GM19452 (cell line): ENCODE results near the gene PXMP4.

Experiments used
- ATAC-seq: cut with Tn5 transposase; IDR thresholded peaks from one replicate; pipeline ENCODE4 v1.9.1; 2021; ENCODE audit not compliant: unreplicated experiment

The PXMP4 gene

DNA sequence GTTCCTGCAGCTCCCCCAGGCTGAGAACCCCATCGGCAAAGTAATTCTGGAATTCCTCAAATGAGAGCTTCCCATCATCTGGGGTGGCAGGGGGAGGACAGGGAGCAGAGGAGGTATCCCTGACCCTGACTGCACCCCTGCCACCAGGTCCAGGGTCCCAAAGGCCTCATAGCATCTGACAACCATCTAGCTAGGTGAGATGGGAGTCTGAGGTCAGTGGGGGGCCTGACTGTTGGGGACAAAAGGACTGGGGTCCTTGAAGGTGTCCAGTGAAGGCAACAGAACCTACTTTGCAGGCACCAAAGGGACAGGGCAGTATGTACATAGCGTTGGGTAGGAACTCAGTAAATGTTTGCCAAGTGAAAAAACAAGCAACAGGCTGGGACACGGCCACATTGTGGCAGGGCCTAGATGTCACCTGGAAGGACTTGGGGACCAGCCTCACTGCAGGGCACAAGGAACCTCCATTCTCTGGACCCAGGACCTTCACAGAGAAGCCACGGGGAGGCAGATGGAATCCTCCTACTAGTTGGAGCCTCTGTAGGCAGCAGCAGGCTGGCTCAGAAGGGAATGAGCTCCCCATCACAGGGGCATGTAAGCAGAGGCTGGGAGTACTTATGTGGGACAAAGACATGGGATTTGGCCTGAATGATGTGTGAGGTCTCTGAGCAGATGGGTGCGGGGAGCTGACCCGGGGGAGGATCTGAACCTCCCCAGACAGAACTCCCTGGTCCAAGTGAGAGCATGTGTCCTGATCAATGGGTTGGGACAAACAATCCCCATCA is 49.2 kb downstream of the PXMP4 start:
- ATAC-seq, result no peak

DNA sequence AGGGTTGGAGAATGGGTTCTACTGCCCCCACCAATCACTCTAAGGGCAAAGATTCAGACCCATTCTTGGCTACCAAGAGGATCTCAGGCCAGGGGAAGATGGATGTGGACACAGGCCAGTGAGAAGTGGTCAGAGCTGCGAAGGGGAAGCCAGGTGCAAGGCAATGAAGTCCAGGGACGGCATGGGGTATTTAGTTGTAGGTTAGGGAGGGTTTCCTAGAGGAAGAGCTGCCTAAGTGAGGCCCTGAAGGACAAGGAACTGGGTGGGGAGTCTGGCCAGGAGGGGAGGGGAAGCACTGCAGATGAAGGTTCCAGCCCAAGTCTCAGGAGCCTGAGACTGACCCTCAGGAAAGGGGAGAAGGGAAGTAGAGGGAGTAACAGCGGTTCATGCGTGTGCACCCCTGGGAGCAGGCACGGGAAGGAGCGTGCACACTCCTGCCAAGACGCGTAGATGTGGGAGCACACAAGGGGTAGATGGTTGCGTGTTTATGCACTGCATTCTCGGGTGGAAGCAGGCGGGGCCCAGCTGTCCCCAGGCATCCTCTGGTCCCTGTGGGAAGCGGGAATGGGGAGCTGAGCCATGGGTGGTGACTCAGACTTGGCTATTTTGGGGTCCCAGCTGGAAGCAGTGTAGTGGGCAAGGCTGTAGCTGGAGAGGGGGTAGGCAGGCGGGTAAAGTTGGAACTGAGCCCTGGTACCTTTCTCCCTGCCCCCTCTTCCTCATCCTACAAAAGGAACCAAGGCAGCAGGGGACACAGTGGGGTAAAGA is 50.1 kb downstream of the PXMP4 start:
- ATAC-seq, result no peak

DNA sequence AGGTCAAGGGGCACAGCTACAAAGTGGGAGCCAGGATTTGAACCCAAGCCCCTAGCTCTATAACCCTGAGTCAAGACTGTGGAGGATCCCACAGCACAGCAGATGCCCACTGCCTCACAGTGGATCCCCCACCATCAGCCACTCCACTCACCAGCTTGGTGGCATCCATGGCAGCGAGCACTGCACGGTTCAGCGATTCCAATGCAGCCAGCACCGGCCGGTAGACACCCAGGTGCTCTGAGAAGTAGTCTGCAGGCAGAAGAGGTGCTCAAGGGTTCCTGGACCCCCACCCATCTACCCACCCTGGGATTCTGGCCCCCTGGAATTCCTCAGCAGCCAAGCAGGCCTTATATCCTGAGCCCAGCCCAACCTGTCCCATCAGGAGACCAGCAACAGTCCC is 50.9 kb downstream of the PXMP4 start:
- ATAC-seq, result no peak

DNA sequence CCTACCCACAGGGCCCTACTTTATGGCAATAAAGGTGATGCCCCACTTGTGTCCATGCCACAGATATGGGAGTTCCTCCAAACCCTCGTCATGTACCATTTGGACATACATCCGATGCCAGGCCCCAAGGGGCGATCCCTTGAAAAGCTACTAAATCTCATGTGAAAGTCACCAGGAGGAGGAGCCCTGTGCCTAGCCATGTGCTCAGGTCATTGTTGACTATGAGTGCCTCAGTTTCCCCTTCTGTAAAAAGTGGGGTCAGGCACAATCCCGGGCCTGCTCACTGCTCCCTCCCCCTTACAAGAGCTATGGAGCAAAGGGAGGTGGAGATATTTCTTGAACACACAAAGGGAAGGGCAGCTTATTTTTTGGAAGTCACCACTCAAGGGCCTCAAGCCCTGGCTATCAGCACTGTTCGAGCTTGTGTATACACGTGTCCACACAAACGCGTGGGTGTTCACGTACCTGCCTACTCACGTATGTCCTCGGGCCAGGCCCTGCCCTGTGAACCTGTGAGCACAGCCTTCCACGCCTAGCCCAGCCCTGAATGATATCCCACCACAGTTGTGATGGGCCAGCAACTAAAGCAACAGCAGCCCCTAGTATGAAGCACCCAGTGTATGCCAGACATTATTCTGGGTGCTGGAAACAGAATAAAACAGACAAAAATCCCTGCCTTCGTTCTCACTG is 51.5 kb downstream of the PXMP4 start:
- ATAC-seq, result no peak

DNA sequence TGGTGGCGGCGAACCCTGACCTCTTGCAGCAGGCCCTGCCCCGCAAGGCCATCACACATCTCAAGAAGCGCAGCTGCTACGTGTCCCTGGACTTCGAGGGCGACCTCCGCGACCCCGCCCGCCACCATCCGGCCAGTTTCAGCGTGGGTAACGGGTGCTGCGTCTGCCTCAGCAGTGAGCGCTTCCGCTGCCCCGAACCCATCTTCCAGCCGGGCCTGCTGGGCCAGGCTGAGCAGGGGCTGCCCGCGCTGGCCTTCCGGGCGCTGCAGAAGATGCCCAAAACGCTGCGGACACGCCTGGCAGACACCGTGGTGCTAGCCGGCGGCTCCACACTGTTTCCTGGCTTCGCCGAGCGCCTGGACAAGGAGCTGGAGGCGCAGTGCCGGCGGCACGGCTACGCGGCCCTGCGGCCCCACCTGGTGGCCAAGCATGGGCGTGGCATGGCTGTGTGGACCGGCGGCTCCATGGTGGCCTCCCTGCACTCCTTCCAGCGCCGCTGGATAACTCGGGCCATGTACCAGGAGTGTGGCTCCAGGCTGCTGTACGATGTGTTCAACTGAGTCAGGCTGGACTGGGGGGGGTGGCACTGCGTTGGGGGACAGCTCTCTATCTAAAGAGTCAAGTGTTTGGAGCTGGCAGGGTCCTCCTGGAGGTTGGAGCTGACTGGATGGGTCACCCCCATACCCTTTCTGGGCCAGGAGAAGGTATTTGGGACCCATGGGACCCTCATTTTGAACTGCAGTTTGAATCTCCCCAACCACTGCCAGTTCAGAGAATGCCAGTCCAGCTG is 52.2 kb downstream of the PXMP4 start:
- peak; percentile 48 for ATAC-seq

DNA sequence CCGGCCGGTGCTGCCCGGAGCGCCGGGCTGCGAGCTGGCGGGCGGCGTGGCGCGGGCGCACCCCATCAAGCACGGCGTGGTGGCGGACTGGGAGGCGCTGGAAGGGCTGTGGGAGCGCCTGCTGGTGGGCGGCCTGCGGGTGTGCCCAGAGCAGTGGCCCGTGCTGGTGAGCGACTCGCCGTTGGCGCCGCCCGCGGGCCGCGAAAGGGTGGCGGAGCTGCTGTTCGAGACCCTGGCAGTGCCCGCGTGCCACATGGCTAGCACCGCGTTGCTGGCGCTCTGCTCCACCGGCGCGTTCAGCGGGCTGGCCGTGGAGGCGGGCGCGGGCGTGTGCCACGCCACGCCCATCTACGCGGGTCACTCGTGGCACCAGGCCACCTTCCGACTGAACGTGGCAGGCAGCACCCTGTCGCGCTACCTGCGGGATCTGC is 52.9 kb downstream of the PXMP4 start:
- ATAC-seq, result peak; percentile 13

DNA sequence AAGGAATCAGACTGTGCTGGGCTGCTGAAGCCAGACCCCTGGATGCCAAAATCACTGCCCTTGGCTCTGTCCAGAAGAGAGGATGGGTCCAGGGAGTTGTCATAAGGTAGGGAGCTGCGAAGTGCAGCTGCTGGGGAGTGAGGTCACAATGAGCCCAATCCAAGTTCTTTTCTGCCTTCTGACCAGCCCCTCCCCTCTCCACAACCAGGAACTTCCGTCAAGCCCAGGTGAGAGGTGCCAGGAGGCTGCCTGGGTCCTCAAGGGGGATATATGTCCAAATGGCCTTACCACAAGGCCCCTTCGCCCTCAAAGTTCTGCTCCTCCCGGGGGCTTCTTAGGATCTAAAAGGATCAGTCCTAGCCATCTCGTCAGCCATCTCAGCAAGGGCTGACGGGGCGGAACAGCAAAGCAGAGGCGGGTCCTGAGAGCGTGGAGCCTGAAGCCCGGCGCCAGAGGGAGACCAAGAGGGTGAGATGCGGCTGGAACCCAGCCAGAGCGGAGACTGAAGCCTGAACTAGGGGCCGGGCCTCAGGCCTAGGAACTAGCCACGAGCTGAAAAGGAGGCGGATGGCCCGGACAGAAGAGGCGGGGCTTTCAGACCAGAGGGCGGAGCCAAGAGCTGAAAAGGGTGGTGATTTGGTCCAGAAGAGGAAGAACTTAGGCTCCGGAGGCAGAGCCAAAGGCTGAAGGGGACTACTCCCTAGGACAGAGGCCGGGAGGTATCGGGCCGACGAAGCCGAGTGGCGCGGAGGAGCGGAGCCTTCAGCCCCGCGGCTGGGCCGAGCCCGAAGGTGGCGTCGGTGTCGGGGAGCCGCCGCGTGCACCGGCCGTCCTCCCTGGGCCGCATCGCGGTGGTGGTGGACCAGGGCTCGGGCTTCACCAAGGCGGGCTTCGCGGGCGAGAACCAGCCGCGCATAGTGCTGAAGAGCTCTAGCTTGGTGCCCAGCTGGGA is 53.5 kb downstream of the PXMP4 start, which contains the start of gene ACTL10:
Gene ACTL10, plus strand, starts transcription at position 651 of the 952 bp plus-strand sequence. CDS start 555 bp downstream, outside the sequence.
- peak; percentile 56 for ATAC-seq

DNA sequence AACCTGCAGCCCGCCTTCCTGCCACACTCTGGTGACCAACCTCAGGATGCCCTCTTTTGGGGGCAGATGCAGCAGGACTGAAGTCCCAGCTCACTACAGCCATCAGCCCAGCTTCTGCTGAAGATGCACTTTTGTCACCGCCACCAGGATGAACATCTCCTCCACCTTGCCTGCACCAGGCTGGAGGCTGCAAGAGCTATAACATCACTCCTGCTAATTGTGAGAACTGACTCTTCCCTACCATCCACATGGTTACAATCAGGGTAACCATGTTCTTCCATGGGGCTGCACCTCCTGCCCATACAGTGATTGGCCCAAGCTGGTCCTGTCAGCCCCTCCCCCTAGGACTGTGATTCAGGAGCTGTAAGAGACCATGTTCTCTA is 55.4 kb downstream of the PXMP4 start:
- no peak for ATAC-seq

DNA sequence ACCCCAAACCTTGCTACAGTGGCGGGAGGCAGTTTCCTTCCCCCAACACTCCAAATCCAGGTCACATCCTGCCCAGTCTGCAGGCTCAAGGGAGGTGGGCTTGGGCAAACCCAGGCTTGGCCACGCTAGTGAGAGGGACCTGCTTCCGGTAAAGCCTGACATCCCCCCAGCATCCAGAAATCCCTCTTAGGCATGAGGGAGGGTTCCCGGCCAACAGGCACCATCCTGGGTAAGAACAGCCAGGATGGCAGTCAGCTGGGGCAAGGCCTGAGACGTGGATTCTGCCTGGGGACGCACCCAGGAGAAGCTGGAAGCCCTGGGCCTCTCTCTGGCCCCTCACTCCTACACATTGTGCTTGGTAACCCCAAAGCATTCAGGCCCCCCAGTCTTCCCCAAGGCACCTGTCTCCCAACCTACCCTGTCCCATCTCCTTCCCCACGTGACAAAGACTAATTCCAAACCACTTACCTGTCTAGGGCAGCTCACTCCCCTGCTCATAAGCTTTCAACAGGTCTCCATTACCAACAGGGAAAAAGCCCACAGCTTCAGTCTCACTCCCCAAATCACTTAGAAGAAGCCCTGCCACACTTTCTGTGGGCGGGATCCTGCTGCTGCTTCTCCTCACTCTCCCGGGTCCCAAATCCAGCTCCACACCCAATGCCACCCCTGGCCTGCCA is 55.9 kb downstream of the PXMP4 start:
- ATAC-seq, result no peak

DNA sequence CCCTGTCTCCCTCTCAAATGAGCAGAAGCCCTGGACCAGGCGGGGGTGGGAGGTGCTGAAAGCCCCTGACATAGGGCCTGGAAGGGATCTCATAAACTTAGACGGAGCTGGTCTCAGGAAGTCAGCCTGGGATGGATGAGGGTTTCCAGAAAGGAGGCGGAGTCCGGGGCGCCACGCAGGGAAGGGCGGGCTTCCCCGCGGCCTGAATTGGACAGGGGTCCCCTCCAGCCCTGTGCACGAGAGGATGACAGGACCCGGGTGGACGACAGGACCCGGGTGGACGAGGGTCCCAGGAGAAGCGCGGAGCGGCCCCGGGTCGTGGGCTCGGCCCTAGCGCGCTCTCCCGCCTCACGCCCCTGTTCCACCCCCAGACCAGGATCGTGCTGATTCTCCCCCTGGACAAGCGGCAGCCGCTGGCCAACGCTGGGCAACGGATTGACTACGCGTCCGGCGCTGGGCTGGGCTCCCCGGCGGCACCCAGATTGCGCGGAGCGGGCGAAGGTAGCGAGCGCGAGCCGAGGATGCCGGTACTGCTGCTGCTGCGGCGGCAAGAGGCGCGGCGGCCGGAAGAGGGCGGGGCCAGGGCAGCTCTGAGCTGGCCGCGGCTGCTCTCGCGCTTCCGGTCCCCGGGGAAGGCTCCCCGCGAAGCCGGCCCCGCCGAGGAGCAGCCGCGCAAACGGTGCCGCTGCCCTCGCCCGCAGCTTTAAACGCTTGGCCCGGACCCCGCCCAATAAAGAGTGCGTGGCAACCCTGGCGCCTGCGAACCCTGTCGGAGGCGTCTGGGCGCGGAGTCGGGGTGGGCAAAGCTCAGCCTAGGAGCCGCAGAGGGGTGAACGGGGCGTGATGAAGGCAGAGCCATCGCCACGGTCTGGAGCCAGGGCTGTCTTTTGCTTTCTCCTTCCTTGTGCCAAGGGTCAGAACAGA is 56.7 kb downstream of the PXMP4 start:
- peak; percentile 44 for ATAC-seq

DNA sequence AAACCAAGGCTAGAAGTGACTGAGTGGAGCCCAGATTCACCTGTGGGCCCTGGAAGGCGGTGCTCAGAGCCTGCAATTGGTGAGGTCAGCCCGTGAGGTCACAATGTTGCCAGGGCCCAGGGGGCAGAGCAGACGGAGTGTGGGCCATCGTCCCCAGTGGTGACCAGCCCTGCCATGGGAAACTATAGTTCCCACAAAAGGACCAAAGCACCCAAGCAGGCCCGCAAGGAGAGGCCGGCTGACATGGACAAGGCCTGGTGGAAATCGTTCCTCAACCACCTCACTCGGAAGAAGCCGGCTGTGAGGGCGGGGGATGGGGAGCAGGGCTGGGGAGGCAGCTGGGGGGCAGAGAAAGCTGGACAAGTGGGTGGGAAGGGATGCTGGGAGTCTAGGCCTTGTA is 57.9 kb downstream of the PXMP4 start, which contains the start of gene C20orf144:
Gene C20orf144, plus strand, starts transcription at position 156 of the 400 bp plus-strand sequence. Its CDS starts 19 bp downstream, at position 175.
- ATAC-seq, result no peak

DNA sequence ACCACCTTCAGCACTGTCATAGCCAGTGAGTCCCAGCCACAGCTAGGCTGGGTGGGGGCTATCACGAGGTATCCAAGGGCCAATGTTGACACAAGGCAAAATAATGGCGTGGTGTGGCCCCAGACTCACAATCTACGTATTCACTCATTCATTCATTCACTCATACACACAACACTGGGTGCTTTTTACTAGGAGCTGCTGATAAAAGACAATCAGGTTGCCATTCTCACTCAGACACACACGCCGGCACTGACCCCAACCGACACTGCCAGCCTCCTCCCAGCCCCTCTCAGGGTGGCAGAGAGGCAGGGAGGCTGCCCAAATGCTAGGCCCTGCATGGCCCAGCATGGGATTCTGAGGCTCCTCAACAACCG is 59.4 kb downstream of the PXMP4 start:
- ATAC-seq, result no peak

DNA sequence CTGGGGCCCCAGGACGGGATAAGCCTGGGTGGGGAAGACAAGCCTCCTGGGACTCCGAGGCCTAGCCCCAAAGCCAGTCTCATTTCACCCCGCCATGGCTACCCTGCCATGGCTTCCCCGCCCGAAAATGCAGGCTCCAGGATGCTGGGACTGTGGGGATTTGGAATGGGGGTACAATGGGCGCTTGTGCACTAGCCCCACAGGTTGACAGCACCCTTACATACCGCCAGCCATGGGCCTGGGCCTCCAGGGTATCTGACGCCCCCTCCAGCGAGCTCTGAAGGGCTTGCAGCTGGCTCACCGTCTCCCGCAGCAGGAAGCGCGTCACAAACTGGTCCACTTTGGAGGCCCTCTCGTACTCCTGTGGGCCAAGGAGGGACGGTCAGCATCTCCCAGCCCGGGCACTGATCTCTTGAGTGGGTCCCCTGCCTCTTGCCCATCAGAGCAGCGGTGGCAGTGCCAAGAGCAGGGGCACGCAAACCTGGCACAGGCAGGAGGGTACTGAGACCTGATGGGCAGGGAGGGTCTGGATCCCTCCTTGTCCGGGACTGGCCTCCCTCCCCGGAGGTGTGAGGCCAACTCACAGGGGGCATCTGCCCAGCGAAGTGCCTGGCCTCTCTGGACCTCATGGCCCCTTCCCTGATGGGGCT is 60.0 kb downstream of the PXMP4 start:
- no peak for ATAC-seq

DNA sequence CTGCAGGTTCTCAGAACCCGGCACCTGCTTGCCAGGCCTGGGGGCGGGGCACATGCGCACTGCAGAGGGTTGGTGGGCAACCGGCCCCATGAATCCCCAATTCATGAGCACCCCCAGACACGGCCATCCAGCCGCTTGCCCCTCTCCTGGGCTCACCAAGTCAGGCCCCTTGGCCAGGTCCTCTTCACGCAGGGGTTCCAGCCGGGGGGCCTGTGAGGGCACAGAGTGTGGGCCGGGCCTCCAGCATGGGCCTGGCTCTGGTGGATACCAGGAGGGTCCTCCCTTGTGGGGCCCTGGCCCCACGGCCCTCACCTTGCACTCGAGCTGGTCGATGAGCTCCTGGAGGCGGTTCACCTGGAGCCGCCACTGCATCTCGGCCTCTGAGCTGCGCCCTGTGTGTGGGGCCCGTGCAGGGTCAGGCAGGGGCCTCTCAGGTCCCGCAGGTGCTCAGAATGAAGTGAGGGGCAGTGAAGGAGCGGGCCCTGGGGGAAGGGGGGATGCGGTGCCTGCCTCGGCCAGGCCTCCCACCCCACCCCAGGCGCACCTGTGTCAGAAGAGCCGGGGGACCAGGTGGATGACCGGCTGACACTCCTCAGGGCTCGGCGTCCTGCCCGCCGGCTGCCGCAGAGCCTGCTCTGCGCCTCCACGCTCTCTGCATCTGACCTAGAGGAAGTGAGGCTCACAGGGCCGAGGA is 60.6 kb downstream of the PXMP4 start:
- ATAC-seq, result no peak

DNA sequence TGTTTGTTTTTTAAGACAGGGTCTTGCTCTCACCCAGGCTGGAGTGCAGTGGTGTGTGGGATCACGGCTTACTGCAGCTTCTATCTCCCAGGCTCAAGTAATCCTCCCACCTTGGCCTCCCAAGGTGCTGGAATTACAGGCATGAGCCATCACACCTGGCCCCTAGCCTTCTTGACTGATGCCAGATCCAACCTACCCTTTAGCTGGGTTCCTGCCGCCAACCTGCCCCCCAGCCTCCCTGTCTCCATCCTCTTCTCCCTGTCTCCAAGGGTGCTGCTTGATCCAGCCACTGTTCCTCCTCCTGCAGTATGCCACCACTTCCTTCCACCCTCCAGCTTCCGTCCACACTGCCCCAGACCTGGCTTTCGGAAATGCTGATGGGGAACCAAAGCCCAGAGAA is 61.2 kb downstream of the PXMP4 start:
- ATAC-seq, result no peak

DNA sequence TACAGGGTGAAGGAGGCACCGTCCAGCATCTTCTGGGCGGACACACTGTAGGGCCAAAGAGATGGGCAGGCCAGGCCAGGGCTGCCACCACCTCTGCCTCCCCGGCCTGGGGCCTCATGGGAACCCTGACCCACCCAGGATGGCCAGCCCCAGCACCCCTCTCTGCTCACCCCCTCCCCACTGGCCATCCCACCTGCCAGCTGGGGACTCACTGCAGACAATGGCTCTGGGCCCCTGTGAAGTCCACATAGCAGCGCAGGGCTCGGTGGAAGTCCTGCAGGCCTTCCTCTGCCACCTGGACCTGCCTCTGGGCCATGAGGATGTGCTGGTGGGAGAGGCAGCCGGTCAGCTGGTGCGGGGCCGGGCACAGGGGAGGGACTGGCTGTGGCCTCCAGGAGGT is 61.6 kb downstream of the PXMP4 start:
- ATAC-seq, result no peak

DNA sequence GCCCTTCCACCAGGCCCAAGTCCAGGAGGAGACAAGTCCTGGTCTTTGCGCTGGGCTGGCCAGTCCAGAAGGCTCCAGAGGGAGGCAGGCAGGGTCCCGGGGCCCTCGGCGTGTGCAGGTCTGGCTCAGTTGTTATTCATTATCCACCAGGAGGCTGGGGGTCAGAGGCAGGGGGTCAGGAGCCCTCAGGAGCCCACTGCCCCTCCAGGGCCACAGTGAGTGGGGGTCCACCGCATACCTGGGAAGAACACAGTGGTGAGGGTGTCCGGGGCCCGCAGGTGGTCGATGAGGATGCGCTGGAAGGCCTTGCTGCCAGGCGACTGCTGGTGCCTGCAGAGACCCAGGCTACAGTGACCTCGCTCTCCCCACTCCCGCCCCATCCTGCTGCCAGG is 62.4 kb downstream of the PXMP4 start:
- no peak for ATAC-seq
